Trophoblast cell (in vitro differentiated cells and primary cell): ENCODE measurements around the gene EPHA4.

Experiments
- DNase-seq, 2 donors: peaks; one replicate each; pipeline ENCODE4 v3.0.0-alpha.2; 2016
- H2AFZ ChIP-seq: 2 replicates; pipeline ENCODE4 v1.6.1; 2013; ENCODE audit warnings: low read length, moderate library complexity, mild to moderate bottlenecking; ENCODE audit not compliant: insufficient read depth, poor library complexity
- H2AK5ac ChIP-seq: 2 replicates; pipeline ENCODE4 v1.6.1; 2013; ENCODE audit warnings: mild to moderate bottlenecking, low read length
- H2BK120ac ChIP-seq: 2 replicates; pipeline ENCODE4 v1.6.1; 2013; ENCODE audit warnings: low read length, mild to moderate bottlenecking, moderate library complexity; ENCODE audit not compliant: insufficient read depth, poor library complexity
- H2BK12ac ChIP-seq: 2 replicates; pipeline ENCODE4 v1.6.1; 2013; ENCODE audit warnings: mild to moderate bottlenecking, low read length, moderate library complexity
- H2BK5ac ChIP-seq: 2 replicates; pipeline ENCODE4 v1.6.1; 2013; ENCODE audit warnings: low read length, low read depth, moderate library complexity, mild to moderate bottlenecking; ENCODE audit not compliant: poor library complexity
- H3K14ac ChIP-seq: 2 replicates; pipeline ENCODE4 v1.6.1; 2013; ENCODE audit warnings: mild to moderate bottlenecking, low read length
- H3K18ac ChIP-seq: 2 replicates; pipeline ENCODE4 v1.6.1; 2013; ENCODE audit warnings: mild to moderate bottlenecking, low read length
- H3K23ac ChIP-seq: 2 replicates; pipeline ENCODE4 v1.6.1; 2013; ENCODE audit warnings: low read length
- H3K27ac ChIP-seq: 2 replicates; pipeline ENCODE4 v1.5.1; 2013; ENCODE audit warnings: low read depth, mild to moderate bottlenecking, inconsistent platforms, low read length, moderate library complexity
- H3K27me3 ChIP-seq: 2 replicates; pipeline ENCODE4 v1.6.1; 2013; ENCODE audit warnings: inconsistent platforms, mild to moderate bottlenecking, low read length, moderate library complexity; ENCODE audit not compliant: insufficient read depth
- H3K36me3 ChIP-seq, 2 experiments: 1 replicate in 1 of 2; 2 replicates in 1 of 2; pipeline ENCODE4 v1.6.1; 2013; ENCODE audit warnings: low read length in 2 of 2, mild to moderate bottlenecking in 2 of 2, moderate library complexity in 1 of 2; ENCODE audit not compliant: insufficient read depth in 2 of 2, control insufficient read depth in 1 of 2
- H3K4ac ChIP-seq: 2 replicates; pipeline ENCODE4 v1.6.1; 2013; ENCODE audit warnings: low read depth, mild to moderate bottlenecking, low read length, moderate library complexity
- H3K4me1 ChIP-seq, 2 experiments: 1 replicate in 1 of 2; 2 replicates in 1 of 2; pipeline ENCODE4 v1.6.1; 2013; ENCODE audit warnings: low read length in 2 of 2, mild to moderate bottlenecking in 2 of 2, moderate library complexity in 1 of 2; ENCODE audit not compliant: insufficient read depth in 2 of 2, control insufficient read depth in 1 of 2
- H3K4me2 ChIP-seq: 2 replicates; pipeline ENCODE4 v1.6.1; 2013; ENCODE audit warnings: inconsistent platforms, mild to moderate bottlenecking, low read length, moderate library complexity
- H3K4me3 ChIP-seq: 2 replicates; pipeline ENCODE4 v1.5.1; 2013; ENCODE audit warnings: mild to moderate bottlenecking, low read depth, low read length, inconsistent platforms
- H3K79me1 ChIP-seq: one replicate; pipeline ENCODE4 v1.6.1; 2013; ENCODE audit warnings: low read length
- H3K79me2 ChIP-seq: 2 replicates; pipeline ENCODE4 v1.6.1; 2013; ENCODE audit warnings: low read length, mild to moderate bottlenecking; ENCODE audit not compliant: control insufficient read depth, insufficient read depth, poor library complexity
- H3K9ac ChIP-seq: 2 replicates; pipeline ENCODE4 v1.6.1; 2013; ENCODE audit warnings: mild to moderate bottlenecking, low read length
- H3K9me3 ChIP-seq: 2 replicates; pipeline ENCODE4 v1.6.1; 2013; ENCODE audit warnings: low read depth, mild to moderate bottlenecking, control low read depth, inconsistent platforms, low read length; ENCODE audit not compliant: insufficient read depth
- H4K12ac ChIP-seq: 2 replicates; pipeline ENCODE4 v1.6.1; 2013; ENCODE audit warnings: low read depth, mild to moderate bottlenecking, low read length, moderate library complexity
- H4K8ac ChIP-seq: 2 replicates; pipeline ENCODE4 v1.6.1; 2013; ENCODE audit warnings: low read depth, mild to moderate bottlenecking, low read length, moderate library complexity
- H4K91ac ChIP-seq: one replicate; pipeline ENCODE4 v1.6.1; 2013; ENCODE audit warnings: low read depth, mild to moderate bottlenecking, low read length, moderate library complexity
- WGBS: extraction: QIAGEN DNeasy Blood & Tissue Kit; methylation state at CpG from one replicate; pipeline ENCODE4 v1.1.7; 2013; ENCODE audit warnings: missing lambda C conversion rate; ENCODE audit not compliant: insufficient read length, insufficient coverage; ENCODE audit errors: extremely low coverage; 5-methylcytosine and 5-hydroxymethylcytosine counted together

The EPHA4 gene

GRCh38 chr2:221601376-221601775, 29.3 kb upstream of the EPHA4 start:
- no peak overlapping the region for H3K4me2 ChIP-seq
- H2BK12ac ChIP-seq: no peak overlapping the region
- H3K27ac ChIP-seq: peak overlapping the region; percentile 51
- no peak overlapping the region for H2BK5ac ChIP-seq
- no peak overlapping the region for H3K18ac ChIP-seq
- H3K36me3 ChIP-seq: no peaks in the 10 kb centered on the region
- no peak overlapping the region for H2AK5ac ChIP-seq
- no peak overlapping the region for H2BK120ac ChIP-seq
- no peaks in the 10 kb centered on the region for H3K79me1 ChIP-seq
- H3K4me1 ChIP-seq: peaks cover 4 to 5% of the 10 kb centered on the region in 2 experiments
- DNase-seq: peak; percentile 3 to 83
- no peak overlapping the region for H3K9ac ChIP-seq
- no peak overlapping the region for H2AFZ ChIP-seq
- H3K79me2 ChIP-seq: no peaks in the 10 kb centered on the region
- H3K14ac ChIP-seq: no peak overlapping the region
- no peak overlapping the region for H3K4ac ChIP-seq
- H3K27me3 ChIP-seq: no peaks in the 10 kb centered on the region
- H3K9me3 ChIP-seq: no peaks in the 10 kb centered on the region
- H4K8ac ChIP-seq: no peak overlapping the region
- H4K12ac ChIP-seq: no peak overlapping the region
- no peak overlapping the region for H3K23ac ChIP-seq
- H3K4me3 ChIP-seq: no peak overlapping the region
- no CpG with 5 or more reads among the region's 3 CpGs for WGBS
- H4K91ac ChIP-seq: no peak overlapping the region

- Histone ChIP-seq H3K14ac (no peak overlapping the region), H3K18ac (no peak overlapping the region), H3K9ac (no peak overlapping the region), H3K79me1 (no peaks in the 10 kb centered on the region), H3K79me2 (no peaks in the 10 kb centered on the region), H3K4me3 (no peak overlapping the region), H3K27me3 (no peaks in the 10 kb centered on the region), H3K4ac (no peak overlapping the region), H4K8ac (no peak overlapping the region), H3K4me2 (no peak overlapping the region), H4K12ac (no peak overlapping the region), H4K91ac (no peak overlapping the region), H3K27ac (no peak overlapping the region), H2AK5ac (no peak overlapping the region), H2BK12ac (peak overlapping the region; percentile 30), H2BK120ac (peak overlapping the region; percentile 43), H2AFZ (no peak overlapping the region), H3K36me3 (no peaks in the 10 kb centered on the region), H3K23ac (no peak overlapping the region), H3K4me1 (peaks cover 4 to 5% of the 10 kb centered on the region in 2 experiments), H3K9me3 (no peaks in the 10 kb centered on the region), H2BK5ac (no peak overlapping the region)
- no CpG with 5 or more reads among the region's 5 CpGs for WGBS
- DNase-seq: no peak
These were observed 28.3 kb upstream of the EPHA4 start for GRCh38 chr2:221600388-221600787.

GRCh38 chr2:221596192-221596591, 24.1 kb upstream of the EPHA4 start:
- no peaks in the 10 kb centered on the region for H3K36me3 ChIP-seq
- no peaks in the 10 kb centered on the region for H3K9me3 ChIP-seq
- no CpG with 5 or more reads among the region's 3 CpGs for WGBS
- H3K9ac ChIP-seq: no peak overlapping the region
- H4K8ac ChIP-seq: no peak overlapping the region
- no peak overlapping the region for H3K4me3 ChIP-seq
- peaks cover 4% of the 10 kb centered on the region in 2 experiments for H3K4me1 ChIP-seq
- H3K4ac ChIP-seq: no peak overlapping the region
- H2BK12ac ChIP-seq: no peak overlapping the region
- H4K12ac ChIP-seq: no peak overlapping the region
- H3K27me3 ChIP-seq: no peaks in the 10 kb centered on the region
- no peaks in the 10 kb centered on the region for H3K79me1 ChIP-seq
- H2BK120ac ChIP-seq: no peak overlapping the region
- no peaks in the 10 kb centered on the region for H3K79me2 ChIP-seq
- no peak overlapping the region for H3K23ac ChIP-seq
- H2AK5ac ChIP-seq: no peak overlapping the region
- H3K14ac ChIP-seq: no peak overlapping the region
- no peak overlapping the region for H3K4me2 ChIP-seq
- H3K18ac ChIP-seq: no peak overlapping the region
- H2AFZ ChIP-seq: no peak overlapping the region
- no peak overlapping the region for H3K27ac ChIP-seq
- H4K91ac ChIP-seq: no peak overlapping the region
- DNase-seq: peak; percentile 40 to 60
- H2BK5ac ChIP-seq: no peak overlapping the region

- Histone ChIP-seq H4K12ac (no peak overlapping the region), H2AK5ac (no peak overlapping the region), H4K91ac (no peak overlapping the region), H3K79me2 (no peaks in the 10 kb centered on the region), H3K27ac (no peak overlapping the region), H3K9me3 (no peaks in the 10 kb centered on the region), H2BK120ac (no peak overlapping the region), H3K4me2 (no peak overlapping the region), H3K4me3 (no peak overlapping the region), H3K23ac (no peak overlapping the region), H3K9ac (no peak overlapping the region), H3K4me1 (no peaks in the 10 kb centered on the region), H3K79me1 (no peaks in the 10 kb centered on the region), H3K36me3 (no peaks in the 10 kb centered on the region), H3K4ac (no peak overlapping the region), H2AFZ (no peak overlapping the region), H3K18ac (no peak overlapping the region), H2BK5ac (no peak overlapping the region), H3K14ac (no peak overlapping the region), H2BK12ac (no peak overlapping the region), H4K8ac (no peak overlapping the region), H3K27me3 (no peaks in the 10 kb centered on the region)
- no peak for DNase-seq
- WGBS: no CpG with 5 or more reads among the region's 4 CpGs
These were observed 18.8 kb upstream of the EPHA4 start for GRCh38 chr2:221590861-221591365.
